HL-60 (cell line): Measurements from ENCODE around the gene ZNF620.

Experiments used
- DNase-seq, 2 experiments: peaks; one replicate each; pipeline ENCODE4 v3.0.0-alpha.2; 2010 to 2020; ENCODE audit warnings: low read depth in 1 of 2, low spot score in 1 of 2
- H3K27ac ChIP-seq: fragments of 250-450 bp; sonication (Bioruptor Pico); replicated peaks from 2 replicates; pipeline ENCODE4 v1.5.1; 2020; ENCODE audit warnings: mild to moderate bottlenecking, moderate library complexity
- H3K27me3 ChIP-seq: fragments of 250-450 bp; sonication (Bioruptor Pico); 2 replicates; pipeline ENCODE4 v1.5.1; 2021; ENCODE audit warnings: mild to moderate bottlenecking, moderate library complexity; ENCODE audit not compliant: insufficient read depth, poor library complexity, severe bottlenecking
- H3K4me3 ChIP-seq: replicated peaks from 2 replicates; pipeline ENCODE4 v1.5.1; 2011; ENCODE audit warnings: mild to moderate bottlenecking, control low read depth, low read length; ENCODE audit not compliant: insufficient read depth
- CTCF ChIP-seq: IDR thresholded peaks from one replicate; pipeline ENCODE4 v1.5.1; 2011; ENCODE audit warnings: low read length, control low read depth, inconsistent platforms; ENCODE audit not compliant: insufficient read depth
- GABPA ChIP-seq: IDR thresholded peaks from 2 replicates; pipeline ENCODE4 v1.6.1; 2012; ENCODE audit warnings: low read depth
- POLR2AphosphoS5 ChIP-seq: IDR thresholded peaks from 2 replicates; pipeline ENCODE4 v1.6.1; 2012; ENCODE audit warnings: low read depth
- REST ChIP-seq: IDR thresholded peaks from 2 replicates; pipeline ENCODE4 v1.6.1; 2012; ENCODE audit warnings: low read depth; ENCODE audit not compliant: insufficient replicate concordance
- SPI1 ChIP-seq: IDR thresholded peaks from 2 replicates; pipeline ENCODE4 v1.6.1; 2012; ENCODE audit warnings: low read depth, mild to moderate bottlenecking, borderline replicate concordance

Gene ZNF620

DNA sequence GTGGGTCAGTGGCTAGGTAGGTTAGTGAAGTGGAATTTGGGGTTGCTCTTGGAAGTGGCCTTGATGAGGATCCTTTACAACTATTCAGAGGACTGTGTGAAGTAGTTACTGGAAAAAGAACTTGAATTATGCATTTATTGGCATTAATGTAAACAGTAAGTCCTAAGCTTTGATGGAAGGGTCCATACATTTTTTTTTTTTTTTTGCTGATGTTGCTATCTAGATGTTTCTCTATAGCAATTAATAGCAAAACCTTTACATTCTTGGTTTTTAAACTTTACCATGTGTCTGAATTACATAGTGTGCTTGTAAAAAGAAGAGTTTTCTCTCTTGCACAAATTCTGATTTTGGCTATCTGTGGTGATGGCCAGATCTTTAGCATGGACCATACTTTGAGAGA, 28.4 kb downstream of the ZNF620 start:
- Histone ChIP-seq H3K4me3 (no peak overlapping the region), H3K27ac (no peak overlapping the region), H3K27me3 (no peaks in the 10 kb centered on the region)
- no peak for TF ChIP-seq POLR2AphosphoS5
- no peak for TF ChIP-seq CTCF
- TF ChIP-seq REST, result no peak
- TF ChIP-seq GABPA, result no peak
- no peak for TF ChIP-seq SPI1
- no peak for DNase-seq

- no peak for DNase-seq
- Histone ChIP-seq H3K27ac (no peak overlapping the region), H3K27me3 (no peaks in the 10 kb centered on the region), H3K4me3 (no peak overlapping the region)
- no peak for TF ChIP-seq GABPA
- no peak for TF ChIP-seq REST
Observed at GRCh38 chr3:40546816-40547215, 41.0 kb downstream of the ZNF620 start.

GRCh38 chr3:40550167-40550566, 44.3 kb downstream of the ZNF620 start:
- Histone ChIP-seq H3K27me3 (no peaks in the 10 kb centered on the region), H3K4me3 (no peak overlapping the region), H3K27ac (no peak overlapping the region)
- DNase-seq, result no peak
- TF ChIP-seq SPI1 (no peak), REST (no peak), POLR2AphosphoS5 (no peak), CTCF (no peak), GABPA (no peak)

- no peak overlapping the region for H3K27ac ChIP-seq
- no peak overlapping the region for H3K4me3 ChIP-seq
- TF ChIP-seq CTCF (no peak), GABPA (no peak), POLR2AphosphoS5 (no peak), SPI1 (no peak), REST (no peak)
- no peak for DNase-seq
- H3K27me3 ChIP-seq, result no peaks in the 10 kb centered on the region
Observed at GRCh38 chr3:40557575-40558161, 51.8 kb downstream of the ZNF620 start.
